M059J (cell line): Measurements from ENCODE around the gene PAQR5. TPM values are rescaled to one million over a fixed set of nuclear protein-coding genes. Genes with fewer than 3 reads are reported as not detected.
"Not testable (repeated sequence)": the region's sequence is repeated elsewhere in the genome, so short reads cannot be mapped to it uniquely, and the experiment has no call there.

ENCODE experiments used
- DNase-seq: peaks from one replicate; pipeline ENCODE4 v3.0.0-alpha.2; 2012; ENCODE audit warnings: low read depth
- total RNA-seq: library from RNA; depleted of rRNA; stranded (reverse); fragments of >200 nt; shearing (Covaris generic); gene quantifications from 2 replicates; pipeline ENCODE4 v1.2.3, GENCODE V29; 2014

PAQR5 gene
- total RNA-seq, 1 experiment from 2014 or later = 3.5 TPM

- peak; percentile 7 for DNase-seq
These were observed 125.3 kb downstream of the PAQR5 start for GRCh38 chr15:69424001-69424400.

- DNase-seq = peak; percentile 17
These were observed 126.2 kb downstream of the PAQR5 start for GRCh38 chr15:69424748-69425413.

- DNase-seq = no peak
These were observed 135.1 kb downstream of the PAQR5 start for GRCh38 chr15:69433831-69434230.

- DNase-seq = peak; percentile 49
These were observed 135.5 kb downstream of the PAQR5 start for GRCh38 chr15:69434238-69434637.

GRCh38 chr15:69434679-69435078, 136.0 kb downstream of the PAQR5 start:
- no peak for DNase-seq

- no peak for DNase-seq
These were observed 137.3 kb downstream of the PAQR5 start for GRCh38 chr15:69435985-69436384.

- DNase-seq = no peak
These were observed 138.2 kb downstream of the PAQR5 start for GRCh38 chr15:69436951-69437350.

GRCh38 chr15:69439623-69440022, 140.9 kb downstream of the PAQR5 start:
- DNase-seq = no peak

GRCh38 chr15:69443032-69443611, 144.4 kb downstream of the PAQR5 start:
- DNase-seq = no peak

GRCh38 chr15:69444686-69445085, 146.0 kb downstream of the PAQR5 start:
- DNase-seq = no peak

- DNase-seq = no peak
These were observed 148.2 kb downstream of the PAQR5 start for GRCh38 chr15:69446953-69447352.

- not testable (repeated sequence) for DNase-seq
These were observed 151.5 kb downstream of the PAQR5 start for GRCh38 chr15:69450221-69450620.

- peak; percentile 36 for DNase-seq
These were observed 152.4 kb downstream of the PAQR5 start for GRCh38 chr15:69450968-69451695.

- peak; percentile 16 for DNase-seq
These were observed 153.4 kb downstream of the PAQR5 start for GRCh38 chr15:69451951-69452691.

GRCh38 chr15:69452692-69453521, 154.2 kb downstream of the PAQR5 start, which contains the start of gene RPLP1:
TSS of gene RPLP1 (plus strand) at chr15:69452818. CDS start at chr15:69452949, 131 bp downstream.
- DNase-seq = peak; percentile 92

GRCh38 chr15:69454953-69455352, 156.2 kb downstream of the PAQR5 start:
- DNase-seq = no peak

GRCh38 chr15:69456208-69457166, 157.8 kb downstream of the PAQR5 start:
- no peak for DNase-seq
